Spinal cord (tissue), 10 donors: ENCODE measurements around the gene AAK1. TPM values are rescaled to one million over a fixed set of nuclear protein-coding genes. Genes with fewer than 3 reads are reported as not detected.

ENCODE experiments used
- DNase-seq, 6 donors: peaks; one replicate each; pipeline versions ENCODE4 v3.0.0 to v3.0.0-alpha.2; 2013 to 2015; ENCODE audit warnings: low spot score in 6 of 6, low read depth in 4 of 6
- H3K27ac ChIP-seq: one replicate; pipeline ENCODE4 v1.5.1; 2013; ENCODE audit warnings: low read depth, low read length, control low read depth
- H3K27me3 ChIP-seq: one replicate; pipeline ENCODE4 v1.6.1; 2013; ENCODE audit warnings: low read length; ENCODE audit not compliant: control insufficient read depth, insufficient read depth
- H3K36me3 ChIP-seq: one replicate; pipeline ENCODE4 v1.6.1; 2013; ENCODE audit warnings: low read length; ENCODE audit not compliant: control insufficient read depth, insufficient read depth
- H3K4me1 ChIP-seq: one replicate; pipeline ENCODE4 v1.6.1; 2013; ENCODE audit warnings: low read length; ENCODE audit not compliant: control insufficient read depth, insufficient read depth
- H3K4me3 ChIP-seq: one replicate; pipeline ENCODE4 v1.5.1; 2013; ENCODE audit warnings: low read depth, low read length, control low read depth
- H3K9me3 ChIP-seq: one replicate; pipeline ENCODE4 v1.6.1; 2013; ENCODE audit warnings: low read length; ENCODE audit not compliant: control insufficient read depth, insufficient read depth
- WGBS: methylation state at CpG from one replicate; pipeline ENCODE4 v1.1.5; 2013; ENCODE audit warnings: missing lambda C conversion rate; ENCODE audit not compliant: insufficient coverage; 5-methylcytosine and 5-hydroxymethylcytosine counted together
- long read RNA-seq, 4 donors: transcript quantifications; one replicate each; lab custom pipeline, GENCODE V29; 2026
- polyA plus RNA-seq, 2 donors: library from polyadenylated mRNA; unstranded; fragments of 120-200 nt; gene quantifications; one replicate each; pipeline ENCODE4 v1.2.1, GENCODE V29; 2013; ENCODE audit not compliant: insufficient read length in 2 of 2
- total RNA-seq, 2 donors: library from RNA; depleted of rRNA in 1 of 2; stranded (reverse); fragments of 120-200 nt in 1 of 2; fragments of >200 nt in 1 of 2; gene quantifications; one replicate each; pipeline versions ENCODE4 v1.2.3 to v1.2.4, GENCODE V29; 2013 to 2014
- donor health status: healthy.

AAK1 gene
- total RNA-seq (10 to 100 TPM; 46.7 to 55.4 TPM), polyA plus RNA-seq (10 to 100 TPM; 38.0 to 43.2 TPM)
- long read RNA-seq, donor 1, transcript AAK1-208 (2 exons, 453 nt) = major isoform, 6 of 7 reads
- long read RNA-seq, donor 1, partial matches to known transcripts = 0 of 7 reads
- long read RNA-seq, donor 1, other reads (novel, unspliced or antisense) = 0 of 7 reads
- long read RNA-seq, donor 2, partial matches to known transcripts = 0 of 3 reads
- long read RNA-seq, donor 2, other reads (novel, unspliced or antisense) = 0 of 3 reads
- long read RNA-seq, donor 3, partial matches to known transcripts = 9 of 11 reads
- long read RNA-seq, donor 3, other reads (novel, unspliced or antisense) = 0 of 11 reads
- long read RNA-seq, donor 4, partial matches to known transcripts = 0 of 2 reads
- long read RNA-seq, donor 4, other reads (novel, unspliced or antisense) = 0 of 2 reads

GRCh38 chr2:69643602-69644505 lies at the start of gene AAK1:
Gene AAK1, minus strand, starts transcription at chr2:69643739. Its CDS starts 699 bp downstream, at chr2:69643040.
- WGBS = under 1% methylated on average over 71 of the region's 81 CpGs

DNA sequence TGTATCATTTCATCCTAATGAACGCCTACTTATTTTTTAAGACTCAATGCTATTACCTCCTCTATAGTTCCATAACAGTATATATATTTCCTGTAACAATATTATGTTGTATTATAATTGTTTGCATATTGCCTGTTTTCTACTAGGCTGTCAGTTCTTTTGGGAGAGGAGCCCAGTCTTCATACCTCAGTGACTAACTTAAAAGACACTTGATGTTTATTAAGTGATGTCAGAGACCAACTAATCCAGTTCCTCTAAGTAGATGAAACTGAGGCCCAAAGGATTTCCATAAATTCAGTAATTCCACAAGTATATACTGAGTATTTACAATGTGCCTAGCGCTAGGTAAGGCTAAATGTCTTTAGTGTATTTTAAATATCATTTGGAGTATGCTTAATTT lies 48.9 kb upstream of the AAK1 start:
- Histone ChIP-seq H3K36me3 (no peaks in the 10 kb centered on the region), H3K4me1 (no peaks in the 10 kb centered on the region), H3K4me3 (no peak overlapping the region), H3K9me3 (no peaks in the 10 kb centered on the region), H3K27ac (no peak overlapping the region), H3K27me3 (no peaks in the 10 kb centered on the region)
- no peak for DNase-seq
- WGBS = no CpG with 5 or more reads among the region's 2 CpGs

More at GRCh38 chr2:69643602-69644505, at the start of gene AAK1:
- Histone ChIP-seq H3K4me3 (peak within 1 kb of the TSS; percentile 86), H3K36me3 (no peaks in the 10 kb centered on the region), H3K4me1 (peaks cover 12% of the 10 kb centered on the region), H3K27ac (peak within 1 kb of the TSS; percentile 99), H3K27me3 (no peaks in the 10 kb centered on the region), H3K9me3 (no peaks in the 10 kb centered on the region)
- DNase-seq = peak; percentile 82 to 97 (median 94)

- H3K36me3 ChIP-seq = no peaks in the 10 kb centered on the region
- no peaks in the 10 kb centered on the region for H3K9me3 ChIP-seq
- DNase-seq = no peak
- no peak overlapping the region for H3K27ac ChIP-seq
- no peaks in the 10 kb centered on the region for H3K27me3 ChIP-seq
- WGBS = no CpG with 5 or more reads among the region's 2 CpGs
- H3K4me3 ChIP-seq = no peak overlapping the region
- no peaks in the 10 kb centered on the region for H3K4me1 ChIP-seq
These were observed 46.4 kb upstream of the AAK1 start for GRCh38 chr2:69689969-69690368.

GRCh38 chr2:69689466-69689865 lies 45.9 kb upstream of the AAK1 start:
- H3K4me3 ChIP-seq = no peak overlapping the region
- no peaks in the 10 kb centered on the region for H3K9me3 ChIP-seq
- no peaks in the 10 kb centered on the region for H3K4me1 ChIP-seq
- H3K27me3 ChIP-seq = no peaks in the 10 kb centered on the region
- no CpG with 5 or more reads among the region's 3 CpGs for WGBS
- H3K27ac ChIP-seq = no peak overlapping the region
- no peaks in the 10 kb centered on the region for H3K36me3 ChIP-seq
- DNase-seq = no peak

DNA sequence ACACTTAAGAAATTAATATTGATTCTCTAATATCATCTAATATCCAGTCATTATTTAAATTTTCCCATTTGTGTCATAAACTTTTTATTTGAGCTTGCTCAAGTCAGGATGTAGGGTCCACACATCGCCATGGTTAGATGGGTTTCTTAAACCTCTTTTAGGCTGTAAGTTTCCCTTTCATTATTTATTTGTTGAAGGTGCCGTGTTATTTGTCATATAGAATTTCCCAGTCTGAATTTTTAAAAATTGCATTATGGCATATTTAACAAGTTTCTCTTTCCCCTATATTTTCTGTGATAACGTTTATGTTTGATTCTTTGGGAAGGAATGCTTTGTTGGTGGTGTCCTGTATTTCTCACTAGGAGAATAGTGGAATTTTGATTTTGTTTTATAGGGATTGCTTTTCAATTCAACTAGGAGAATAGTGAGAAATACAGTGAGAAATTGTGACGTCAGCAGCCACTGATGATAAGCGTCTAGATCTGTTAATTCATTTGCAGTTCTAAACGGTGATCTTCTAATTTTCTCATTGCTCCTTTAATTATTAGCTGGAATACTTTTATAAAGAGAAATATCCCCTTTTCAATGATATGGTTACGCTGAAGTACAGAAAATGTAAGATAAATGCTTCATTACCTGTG lies 44.6 kb upstream of the AAK1 start:
- Histone ChIP-seq H3K4me3 (no peak overlapping the region), H3K4me1 (no peaks in the 10 kb centered on the region), H3K36me3 (no peaks in the 10 kb centered on the region), H3K27me3 (no peaks in the 10 kb centered on the region), H3K27ac (no peak overlapping the region), H3K9me3 (no peaks in the 10 kb centered on the region)
- DNase-seq = no peak
- WGBS = no CpG with 5 or more reads among the region's 7 CpGs

GRCh38 chr2:69686813-69687212 lies 43.3 kb upstream of the AAK1 start:
- no peak for DNase-seq
- no peaks in the 10 kb centered on the region for H3K4me1 ChIP-seq
- 81% methylated on average over 5 of the region's 5 CpGs for WGBS
- H3K9me3 ChIP-seq = no peaks in the 10 kb centered on the region
- no peak overlapping the region for H3K4me3 ChIP-seq
- H3K27me3 ChIP-seq = no peaks in the 10 kb centered on the region
- H3K36me3 ChIP-seq = no peaks in the 10 kb centered on the region
- no peak overlapping the region for H3K27ac ChIP-seq

GRCh38 chr2:69685321-69686048 lies 41.9 kb upstream of the AAK1 start:
- no peaks in the 10 kb centered on the region for H3K4me1 ChIP-seq
- no peaks in the 10 kb centered on the region for H3K9me3 ChIP-seq
- WGBS = 88% methylated on average over 4 of the region's 5 CpGs
- H3K27me3 ChIP-seq = no peaks in the 10 kb centered on the region
- H3K27ac ChIP-seq = no peak overlapping the region
- H3K36me3 ChIP-seq = no peaks in the 10 kb centered on the region
- H3K4me3 ChIP-seq = no peak overlapping the region
- DNase-seq = no peak

DNA sequence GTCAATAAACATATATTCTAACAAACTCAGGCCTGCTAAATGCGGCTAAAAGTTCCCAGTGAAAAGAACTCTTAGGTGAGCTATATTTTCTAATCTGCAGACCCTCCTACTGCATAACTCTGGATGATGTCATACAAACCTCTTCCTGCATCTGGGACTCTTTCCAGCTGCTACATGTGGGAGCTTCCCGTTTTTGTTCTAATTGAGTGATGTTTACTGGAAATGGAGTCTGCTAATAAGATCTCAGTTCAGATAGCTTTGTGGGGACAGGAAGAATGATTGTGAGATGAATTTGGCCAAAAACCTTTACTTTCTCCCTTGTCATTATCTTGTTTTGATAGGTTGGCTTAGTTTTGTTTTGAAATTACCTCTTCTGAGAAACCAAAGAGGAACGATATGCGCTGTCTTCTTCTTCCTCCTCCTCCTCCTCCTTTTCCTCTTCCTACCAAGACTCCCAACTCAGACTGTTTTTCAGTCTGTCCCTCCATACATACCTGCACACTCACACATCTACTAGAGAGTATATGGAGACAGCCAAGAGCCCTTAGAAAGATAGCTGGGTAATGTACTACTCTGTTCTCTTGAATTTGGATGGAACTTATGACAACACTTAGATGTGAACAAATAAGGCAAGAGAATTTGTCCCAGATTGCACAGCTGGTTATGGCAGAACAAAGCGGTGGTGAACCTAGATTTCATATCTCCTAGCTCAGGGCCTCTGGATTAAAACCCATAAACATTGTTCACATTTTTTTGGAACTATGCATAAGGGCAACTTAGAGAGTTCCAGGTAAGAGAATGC lies 39.8 kb upstream of the AAK1 start:
- H3K4me1 ChIP-seq = no peaks in the 10 kb centered on the region
- H3K27ac ChIP-seq = peak overlapping the region; percentile 33
- H3K4me3 ChIP-seq = no peak overlapping the region
- no peaks in the 10 kb centered on the region for H3K36me3 ChIP-seq
- no peaks in the 10 kb centered on the region for H3K27me3 ChIP-seq
- WGBS = 63% methylated on average over 2 of the region's 5 CpGs
- DNase-seq = peak in 3 of 6 donors; percentile 17 to 47 (median 20)
- no peaks in the 10 kb centered on the region for H3K9me3 ChIP-seq
